Activated naive CD8-positive, alpha-beta T cell treated with anti-CD3 and anti-CD28 coated beads, Interleukin-2, amount 50 U/mL, for 24 hours (primary cell): ENCODE measurements around the gene TMEM116.
A peak's percentile ranks its signal among the peaks of the same experiment; 100 is the strongest.

Experiments
- ATAC-seq: fragments of 150-1000 bp; cut with Tn5 transposase; one replicate; pipeline ENCODE4 v1.10.0; 2021
- DNase-seq: peaks from one replicate; pipeline ENCODE4 v3.0.0; 2021
- H3K27ac Mint-ChIP-seq: one replicate; pipeline ENCODE4 v1.8.0; 2021; ENCODE audit warnings: mild to moderate bottlenecking, mixed read lengths
- H3K27me3 Mint-ChIP-seq: one replicate; pipeline ENCODE4 v1.8.0; 2021; ENCODE audit warnings: mixed read lengths
- H3K36me3 Mint-ChIP-seq: one replicate; pipeline ENCODE4 v1.8.0; 2021; ENCODE audit warnings: low read depth, mixed read lengths
- H3K4me1 Mint-ChIP-seq: one replicate; pipeline ENCODE4 v1.8.0; 2021; ENCODE audit warnings: mixed read lengths
- H3K4me3 Mint-ChIP-seq: one replicate; pipeline ENCODE4 v1.8.0; 2021; ENCODE audit warnings: mild to moderate bottlenecking, moderate library complexity, mixed read lengths
- H3K9me3 Mint-ChIP-seq: one replicate; pipeline ENCODE4 v1.8.0; 2021; ENCODE audit warnings: mixed read lengths

The TMEM116 gene

DNA sequence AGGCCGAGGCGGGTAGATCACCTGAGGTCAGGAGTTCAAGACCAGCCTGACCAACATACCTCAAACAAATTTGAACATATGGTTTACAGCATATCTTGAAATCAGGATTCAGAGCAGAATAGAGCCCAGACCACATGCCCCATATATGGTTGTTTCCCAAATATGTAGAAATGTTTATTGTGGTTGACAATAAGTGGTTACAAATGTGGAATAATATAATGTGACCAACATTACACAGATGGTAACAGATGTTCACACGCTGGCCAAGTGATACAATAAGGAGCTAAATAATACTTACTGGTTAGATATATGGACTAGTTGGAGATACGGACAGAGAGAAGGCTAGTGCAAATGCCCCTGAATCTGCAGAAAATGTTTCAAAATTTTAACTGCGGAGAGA lies 85.6 kb downstream of the TMEM116 start:
- H3K27ac Mint-ChIP-seq: no peak overlapping the region
- no peak overlapping the region for H3K4me3 Mint-ChIP-seq
- no peaks in the 10 kb centered on the region for H3K27me3 Mint-ChIP-seq
- DNase-seq (no peak), ATAC-seq (no peak)
- no peaks in the 10 kb centered on the region for H3K9me3 Mint-ChIP-seq
- no peaks in the 10 kb centered on the region for H3K4me1 Mint-ChIP-seq
- no peaks in the 10 kb centered on the region for H3K36me3 Mint-ChIP-seq

DNA sequence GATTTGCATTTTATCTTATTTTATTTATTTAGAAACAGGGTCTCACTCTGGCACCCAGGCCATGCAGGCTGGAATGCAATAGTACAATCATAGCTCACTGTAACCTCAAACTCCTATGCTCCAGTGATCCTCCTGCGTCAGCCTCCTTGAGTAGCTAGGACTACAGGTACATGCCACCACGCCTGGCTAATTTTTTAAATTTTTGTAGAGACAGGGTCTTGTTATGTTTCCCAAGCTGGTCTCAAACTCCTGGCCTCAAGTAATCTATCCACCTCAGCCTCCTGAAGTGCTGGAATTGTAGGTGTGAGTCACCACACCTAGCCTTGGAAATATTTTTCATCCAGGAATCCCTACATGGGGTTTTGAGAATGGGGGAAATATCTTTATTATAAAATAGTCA lies 86.3 kb downstream of the TMEM116 start:
- H3K27ac Mint-ChIP-seq: no peak overlapping the region
- H3K4me3 Mint-ChIP-seq: no peak overlapping the region
- H3K9me3 Mint-ChIP-seq: no peaks in the 10 kb centered on the region
- H3K4me1 Mint-ChIP-seq: no peaks in the 10 kb centered on the region
- DNase-seq: no peak
- no peak for ATAC-seq
- no peaks in the 10 kb centered on the region for H3K36me3 Mint-ChIP-seq
- no peaks in the 10 kb centered on the region for H3K27me3 Mint-ChIP-seq

DNA sequence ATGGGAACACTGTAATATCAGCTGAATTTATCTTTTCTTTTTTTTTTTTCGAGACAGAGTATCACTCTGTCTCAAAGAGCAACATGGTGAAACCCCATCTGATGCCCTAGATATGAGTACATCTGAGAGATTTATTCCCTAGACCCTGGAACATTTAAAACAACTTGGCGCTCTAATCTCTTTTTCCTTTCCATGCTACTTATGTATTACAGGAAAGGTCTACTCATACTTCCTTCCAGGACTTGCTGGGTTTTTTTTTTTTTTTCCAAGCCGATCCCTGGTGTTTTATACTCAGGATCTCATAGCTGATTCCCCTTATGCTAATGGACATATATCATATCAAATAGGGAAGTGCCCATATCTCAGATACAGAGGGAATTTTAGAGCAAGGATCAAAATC lies 87.8 kb downstream of the TMEM116 start:
- ATAC-seq (no peak), DNase-seq (no peak)
- H3K27ac Mint-ChIP-seq: no peak overlapping the region
- no peaks in the 10 kb centered on the region for H3K36me3 Mint-ChIP-seq
- no peaks in the 10 kb centered on the region for H3K9me3 Mint-ChIP-seq
- H3K4me1 Mint-ChIP-seq: no peaks in the 10 kb centered on the region
- no peaks in the 10 kb centered on the region for H3K27me3 Mint-ChIP-seq
- H3K4me3 Mint-ChIP-seq: no peak overlapping the region

DNA sequence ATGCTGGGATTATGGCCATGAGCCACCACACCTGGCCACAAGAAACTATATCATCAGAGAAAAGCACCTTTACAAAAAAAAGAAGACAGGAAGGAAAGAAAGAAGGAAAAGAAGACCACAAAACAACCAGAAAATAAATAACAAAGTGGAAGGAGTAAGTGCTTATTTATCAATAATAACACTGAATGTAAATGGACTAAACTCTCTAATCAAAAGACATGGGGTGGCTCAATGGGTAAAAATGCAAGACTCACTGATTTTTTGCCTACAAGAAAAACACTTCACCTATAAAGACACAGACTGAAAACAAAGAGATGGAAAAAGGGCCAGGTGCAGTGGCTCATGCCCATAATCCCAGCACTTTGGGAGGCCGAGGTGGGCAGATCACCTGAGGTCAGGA lies 105.2 kb downstream of the TMEM116 start:
- Mint-ChIP-seq H3K27ac (no peak overlapping the region), H3K27me3 (no peaks in the 10 kb centered on the region), H3K36me3 (peaks cover 35% of the 10 kb centered on the region), H3K4me3 (no peak overlapping the region), H3K9me3 (peaks cover 22% of the 10 kb centered on the region), H3K4me1 (peaks cover 4% of the 10 kb centered on the region)
- DNase-seq (no peak), ATAC-seq (no peak)

DNA sequence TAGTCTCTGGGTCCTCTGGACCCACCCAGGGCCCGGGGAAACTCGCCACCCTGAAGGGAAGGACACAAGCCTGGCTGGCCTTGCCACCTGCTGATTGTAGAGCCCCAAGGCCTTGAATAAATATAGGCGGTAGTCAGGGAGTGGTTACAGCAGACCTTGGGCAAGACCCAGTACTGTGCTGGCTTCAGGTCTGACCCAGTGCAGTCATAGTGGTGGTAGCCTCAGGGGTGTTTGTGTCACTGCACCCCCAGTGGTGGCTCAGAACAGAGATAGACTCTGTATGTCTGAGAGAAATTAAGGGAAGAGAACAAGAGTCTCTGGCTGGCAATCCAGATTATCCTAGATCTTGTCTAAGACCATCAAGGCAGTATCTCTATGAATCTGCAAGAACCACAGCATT lies 107.5 kb downstream of the TMEM116 start:
- H3K27ac Mint-ChIP-seq: no peak overlapping the region
- no peaks in the 10 kb centered on the region for H3K27me3 Mint-ChIP-seq
- H3K36me3 Mint-ChIP-seq: peaks cover 35% of the 10 kb centered on the region
- no peak for ATAC-seq
- H3K4me3 Mint-ChIP-seq: no peak overlapping the region
- H3K4me1 Mint-ChIP-seq: peaks cover 2% of the 10 kb centered on the region
- peaks cover 20% of the 10 kb centered on the region for H3K9me3 Mint-ChIP-seq
- no peak for DNase-seq

DNA sequence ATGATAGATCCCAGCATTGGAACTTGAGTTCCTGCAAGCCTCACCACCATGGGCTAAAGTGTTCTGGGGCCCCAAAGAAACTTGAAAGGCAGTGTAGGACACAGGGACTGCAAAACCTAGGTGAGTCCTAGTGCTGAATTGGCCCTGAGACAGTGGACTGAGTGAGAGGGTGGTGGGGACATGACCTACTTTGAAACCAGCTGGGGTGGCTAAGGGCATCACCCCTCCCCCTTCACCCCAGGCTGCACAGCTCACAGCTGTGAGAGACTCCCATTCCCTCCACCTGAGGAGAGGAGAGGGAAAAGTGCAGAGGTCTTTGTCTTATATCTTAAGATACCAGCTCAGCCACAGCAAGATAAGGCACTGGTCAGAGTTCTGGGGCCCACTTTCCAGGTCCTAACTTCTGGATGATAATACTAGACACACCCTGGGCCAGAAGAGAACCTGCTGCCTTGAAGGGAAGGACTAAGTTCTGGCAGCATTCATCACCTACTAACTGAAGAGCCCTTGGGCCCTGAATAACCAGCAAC lies 108.5 kb downstream of the TMEM116 start:
- DNase-seq: no peak
- Mint-ChIP-seq H3K27me3 (no peaks in the 10 kb centered on the region), H3K27ac (no peak overlapping the region), H3K36me3 (peaks cover 40% of the 10 kb centered on the region), H3K4me3 (no peak overlapping the region), H3K4me1 (no peaks in the 10 kb centered on the region), H3K9me3 (peaks cover 18% of the 10 kb centered on the region)
- ATAC-seq: peak; percentile 10

DNA sequence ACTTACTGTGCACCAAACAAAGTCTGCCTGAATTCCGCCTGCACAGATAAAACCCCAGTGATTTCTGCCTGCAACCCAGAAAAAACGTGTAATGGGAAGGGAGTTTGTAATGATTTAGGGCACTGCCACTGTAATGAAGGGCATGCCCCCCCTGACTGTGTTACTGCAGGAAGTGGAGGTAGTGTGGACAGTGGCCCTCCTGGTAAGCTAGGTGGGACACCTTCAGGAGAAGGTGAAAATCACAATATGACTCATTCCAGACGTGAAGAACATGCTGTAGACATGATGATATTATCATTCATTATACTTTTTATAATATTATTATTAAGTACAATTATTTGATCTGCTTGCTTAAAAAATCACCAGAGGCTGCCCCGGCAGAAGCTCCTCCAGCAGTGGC lies 111.8 kb downstream of the TMEM116 start:
- no peak overlapping the region for H3K4me3 Mint-ChIP-seq
- no peak overlapping the region for H3K27ac Mint-ChIP-seq
- no peaks in the 10 kb centered on the region for H3K4me1 Mint-ChIP-seq
- H3K36me3 Mint-ChIP-seq: peaks cover 47% of the 10 kb centered on the region
- no peak for ATAC-seq
- no peak for DNase-seq
- H3K27me3 Mint-ChIP-seq: no peaks in the 10 kb centered on the region
- H3K9me3 Mint-ChIP-seq: no peaks in the 10 kb centered on the region

DNA sequence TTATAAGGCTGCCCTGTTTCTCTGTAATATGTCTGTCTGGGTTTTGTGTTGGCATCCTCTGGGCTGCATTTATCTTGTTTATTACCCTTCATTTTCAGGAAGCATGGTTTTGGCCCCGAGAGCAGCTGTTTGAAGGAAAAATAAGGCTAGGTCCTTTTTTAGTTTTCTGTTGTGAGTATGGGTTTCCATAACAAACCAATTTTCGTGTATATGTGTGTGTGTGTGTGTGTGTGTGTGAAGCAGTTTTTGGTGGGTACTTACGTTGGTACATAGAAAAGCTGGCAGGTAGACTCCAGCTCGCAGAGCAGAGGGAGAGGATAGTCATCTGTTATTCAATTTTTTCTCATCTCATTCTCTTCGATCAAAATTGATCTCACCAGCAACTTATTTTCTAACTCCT lies 118.4 kb downstream of the TMEM116 start:
- Mint-ChIP-seq H3K36me3 (peaks cover 59% of the 10 kb centered on the region), H3K27ac (no peak overlapping the region), H3K9me3 (no peaks in the 10 kb centered on the region)

DNA sequence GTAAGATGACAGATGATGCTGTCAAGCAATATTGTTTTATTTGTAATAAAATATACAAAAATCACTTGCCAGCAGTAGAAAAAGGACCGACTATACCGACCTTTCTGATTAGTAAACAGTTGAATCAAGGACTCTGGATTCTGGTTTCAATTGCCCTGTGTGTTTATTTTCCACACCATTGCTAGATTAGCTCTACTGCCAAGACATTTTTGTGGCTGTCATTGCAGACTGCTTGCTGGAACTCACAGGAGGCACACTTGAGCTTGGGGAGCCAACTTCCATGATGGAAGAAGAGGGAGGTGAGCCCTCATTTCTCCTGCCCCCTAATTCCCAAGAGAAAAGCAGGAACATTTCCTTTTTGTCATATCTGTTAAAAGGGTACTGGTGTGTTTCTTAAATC lies 119.7 kb downstream of the TMEM116 start:
- no peak for DNase-seq
- Mint-ChIP-seq H3K27me3 (no peaks in the 10 kb centered on the region), H3K9me3 (no peaks in the 10 kb centered on the region), H3K4me3 (no peak overlapping the region), H3K4me1 (no peaks in the 10 kb centered on the region), H3K36me3 (peaks cover 56% of the 10 kb centered on the region), H3K27ac (no peak overlapping the region)
- no peak for ATAC-seq

More for the DNA sequence above, 118.4 kb downstream of the TMEM116 start:
- DNase-seq: no peak
- Mint-ChIP-seq H3K27me3 (no peaks in the 10 kb centered on the region), H3K4me1 (no peaks in the 10 kb centered on the region), H3K4me3 (no peak overlapping the region)
- ATAC-seq: no peak

DNA sequence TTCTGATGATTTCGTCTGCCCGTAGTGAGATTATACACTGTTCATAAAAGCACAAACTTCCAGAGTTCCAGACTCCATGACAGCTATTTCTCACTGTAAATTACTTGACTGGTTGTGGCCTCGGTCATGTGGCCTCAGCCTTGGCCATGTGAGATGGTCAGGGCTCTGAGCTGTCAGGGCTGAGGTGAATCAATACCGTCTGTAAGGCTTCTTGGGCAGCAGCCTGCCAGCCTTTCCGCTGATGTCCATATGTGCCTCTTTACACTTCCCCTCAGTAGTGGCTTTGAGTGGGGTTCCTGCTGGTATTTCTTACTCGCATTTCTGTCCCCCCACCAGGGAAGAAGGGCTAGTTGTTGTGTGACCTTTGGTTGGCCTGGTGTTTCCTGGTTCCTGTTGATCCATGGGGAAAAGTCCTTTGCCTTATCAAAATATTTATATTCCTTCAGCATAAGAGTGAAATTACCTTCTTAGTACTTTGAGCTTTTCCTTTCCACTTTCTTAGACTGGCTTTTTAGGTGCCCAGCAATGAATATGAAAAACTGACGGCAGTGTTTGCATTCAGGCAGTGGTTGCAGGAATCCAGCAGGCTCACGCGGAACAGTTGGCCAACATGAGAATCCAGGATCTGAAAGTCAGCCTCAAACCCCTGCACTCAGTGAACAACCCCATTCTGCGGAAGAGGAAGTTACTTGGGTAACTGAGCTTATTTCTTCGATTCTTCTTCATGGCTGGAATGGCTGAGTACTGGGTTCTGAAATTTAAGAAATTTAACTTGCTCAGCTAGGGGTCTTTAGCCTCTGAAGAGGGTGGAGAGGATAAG lies 124.8 kb downstream of the TMEM116 start:
- Mint-ChIP-seq H3K4me1 (no peaks in the 10 kb centered on the region), H3K27ac (no peak overlapping the region), H3K4me3 (no peak overlapping the region), H3K9me3 (no peaks in the 10 kb centered on the region), H3K36me3 (peaks cover 59% of the 10 kb centered on the region), H3K27me3 (no peaks in the 10 kb centered on the region)
- ATAC-seq (no peak), DNase-seq (no peak)

DNA sequence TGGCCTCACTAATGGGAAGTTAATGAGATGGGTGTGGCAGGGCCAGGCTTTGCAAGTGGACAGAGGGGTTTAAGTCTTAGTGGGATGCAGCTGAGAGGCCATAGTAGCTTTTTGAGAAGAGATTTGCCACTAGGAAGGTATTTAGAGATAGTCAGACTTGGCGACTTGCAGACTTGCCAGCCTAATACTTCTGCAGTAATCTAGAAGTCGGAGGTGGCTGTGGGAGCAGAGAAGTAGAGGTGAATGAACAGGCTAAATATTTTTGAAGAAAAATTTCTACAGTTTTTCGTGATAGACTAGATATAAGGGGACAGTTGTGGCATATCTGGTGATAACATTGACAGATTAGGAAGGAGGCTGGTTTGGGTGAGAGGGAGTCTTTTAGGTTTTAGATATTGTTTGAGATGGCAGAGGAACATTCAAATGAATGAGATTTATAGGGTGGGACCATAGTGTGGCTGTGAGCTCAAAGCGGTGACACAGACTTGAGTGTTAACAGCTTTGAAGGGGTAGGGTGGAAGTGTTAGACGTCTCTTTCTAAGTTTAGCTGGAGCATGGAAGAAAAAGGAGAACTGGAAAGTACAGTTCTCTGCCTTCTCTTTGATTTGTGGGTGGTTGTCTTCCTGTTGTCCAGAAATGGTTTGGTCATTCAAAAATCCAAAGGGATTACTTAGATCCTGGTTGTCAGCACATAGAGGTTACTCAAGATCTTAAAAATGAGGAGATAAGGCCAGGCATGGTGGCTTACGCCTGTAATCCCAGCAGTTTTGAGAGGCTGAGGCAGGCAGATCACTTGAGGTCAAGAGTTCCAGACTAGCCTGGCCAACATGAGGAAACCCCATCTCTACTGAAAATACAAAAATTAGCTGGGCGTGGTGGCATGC lies 126.1 kb downstream of the TMEM116 start:
- no peak overlapping the region for H3K4me3 Mint-ChIP-seq
- no peaks in the 10 kb centered on the region for H3K4me1 Mint-ChIP-seq
- peak overlapping the region; percentile 34 for H3K27ac Mint-ChIP-seq
- DNase-seq (no peak), ATAC-seq (no peak)
- peaks cover 54% of the 10 kb centered on the region for H3K36me3 Mint-ChIP-seq
- no peaks in the 10 kb centered on the region for H3K9me3 Mint-ChIP-seq
- H3K27me3 Mint-ChIP-seq: no peaks in the 10 kb centered on the region

DNA sequence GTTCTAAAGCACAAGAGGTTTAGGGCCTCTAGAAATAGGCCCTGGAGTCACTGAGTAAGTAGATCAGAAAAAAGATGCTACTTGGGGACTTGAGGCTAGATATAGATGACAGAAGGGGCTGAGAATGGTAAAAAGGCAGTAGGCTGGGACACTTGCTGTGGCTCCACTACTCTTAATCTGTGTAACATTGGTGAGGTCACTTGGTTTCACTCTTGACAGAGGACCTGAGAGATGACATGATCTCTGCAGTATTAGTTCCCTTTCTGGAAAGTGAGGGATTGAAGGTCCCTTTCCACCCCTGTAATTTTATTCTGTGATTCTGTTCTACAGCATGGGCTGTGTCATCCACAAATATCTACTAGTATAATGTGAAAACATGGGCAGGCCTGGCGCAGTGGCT lies 131.2 kb downstream of the TMEM116 start:
- no peak for ATAC-seq
- Mint-ChIP-seq H3K36me3 (peaks cover 52% of the 10 kb centered on the region), H3K27ac (no peak overlapping the region), H3K4me3 (no peak overlapping the region), H3K9me3 (no peaks in the 10 kb centered on the region), H3K4me1 (no peaks in the 10 kb centered on the region), H3K27me3 (no peaks in the 10 kb centered on the region)
- no peak for DNase-seq
